Colonic mucosa (tissue), 4 donors: ENCODE results near the gene PRIMA1. TPM values are rescaled to one million over a fixed set of nuclear protein-coding genes. Genes with fewer than 3 reads are reported as not detected.
A peak's percentile ranks its signal among the peaks of the same experiment; 100 is the strongest.

ENCODE experiments used
- DNase-seq: peaks from one replicate; pipeline ENCODE4 v3.0.0-alpha.2; 2020
- H3K27ac ChIP-seq: fragments of 200-600 bp; one replicate; pipeline ENCODE4 v1.8.0; 2021
- H3K27me3 ChIP-seq: fragments of 200-600 bp; one replicate; pipeline ENCODE4 v1.8.0; 2021
- H3K36me3 ChIP-seq: fragments of 200-600 bp; one replicate; pipeline ENCODE4 v1.8.0; 2021
- H3K4me1 ChIP-seq: fragments of 200-600 bp; one replicate; pipeline ENCODE4 v1.8.0; 2021; ENCODE audit warnings: mild to moderate bottlenecking
- H3K4me3 ChIP-seq: fragments of 200-600 bp; one replicate; pipeline ENCODE4 v1.8.0; 2021
- H3K9ac ChIP-seq, 2 donors: one replicate each; pipeline ENCODE4 v1.7.0; 2013; ENCODE audit warnings: control low read depth in 2 of 2, low read depth in 2 of 2, low read length in 2 of 2
- H3K9me3 ChIP-seq: fragments of 200-600 bp; one replicate; pipeline ENCODE4 v1.8.0; 2021
- intact Hi-C: fragments of 100-400 bp; cut with DNase I; formaldehyde crosslinking; loops from one replicate; pipeline ENCODE4 v1.14.1; 2022
- total RNA-seq, 2 donors: library from RNA; stranded (reverse); fragmentation: NEBNext Ultra II Directional in 1 of 2; extraction: Animal tissue kit (Norgen Biotek cat#: 25700) in 1 of 2; gene quantifications; one replicate each; pipeline ENCODE4 v1.2.1, GENCODE V29; 2021
- TF ChIP-seq, protein P1 (sequence below): fragments of 200-600 bp; IDR thresholded peaks from one replicate; pipeline ENCODE4 v1.8.0; 2022; ENCODE audit warnings: antibody characterized with exemption, mild to moderate bottlenecking
- donor health status: healthy.
- donor health status: DM: no; HTN: no; CAD: no.
- donor health status: DM: no; HTN: no; CAD: no.

The PRIMA1 gene
- total RNA-seq, 2 donors from 2014 or later: 1.2 to 4.4 TPM

- no peak overlapping the region for H3K27ac ChIP-seq
- no peak overlapping the region for H3K9ac ChIP-seq
- H3K4me1 ChIP-seq: no peaks in the 10 kb centered on the region
- no peaks in the 10 kb centered on the region for H3K27me3 ChIP-seq
- no peaks in the 10 kb centered on the region for H3K9me3 ChIP-seq
- intact Hi-C loops: no loop called here
- TF ChIP-seq, protein P1, sequence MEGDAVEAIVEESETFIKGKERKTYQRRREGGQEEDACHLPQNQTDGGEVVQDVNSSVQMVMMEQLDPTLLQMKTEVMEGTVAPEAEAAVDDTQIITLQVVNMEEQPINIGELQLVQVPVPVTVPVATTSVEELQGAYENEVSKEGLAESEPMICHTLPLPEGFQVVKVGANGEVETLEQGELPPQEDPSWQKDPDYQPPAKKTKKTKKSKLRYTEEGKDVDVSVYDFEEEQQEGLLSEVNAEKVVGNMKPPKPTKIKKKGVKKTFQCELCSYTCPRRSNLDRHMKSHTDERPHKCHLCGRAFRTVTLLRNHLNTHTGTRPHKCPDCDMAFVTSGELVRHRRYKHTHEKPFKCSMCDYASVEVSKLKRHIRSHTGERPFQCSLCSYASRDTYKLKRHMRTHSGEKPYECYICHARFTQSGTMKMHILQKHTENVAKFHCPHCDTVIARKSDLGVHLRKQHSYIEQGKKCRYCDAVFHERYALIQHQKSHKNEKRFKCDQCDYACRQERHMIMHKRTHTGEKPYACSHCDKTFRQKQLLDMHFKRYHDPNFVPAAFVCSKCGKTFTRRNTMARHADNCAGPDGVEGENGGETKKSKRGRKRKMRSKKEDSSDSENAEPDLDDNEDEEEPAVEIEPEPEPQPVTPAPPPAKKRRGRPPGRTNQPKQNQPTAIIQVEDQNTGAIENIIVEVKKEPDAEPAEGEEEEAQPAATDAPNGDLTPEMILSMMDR: no peak
- DNase-seq: no peak
- H3K4me3 ChIP-seq: no peak overlapping the region
- H3K36me3 ChIP-seq: no peaks in the 10 kb centered on the region
Observed at GRCh38 chr14:93794756-93795155, 6.5 kb upstream of the PRIMA1 start.

GRCh38 chr14:93793555-93794324 lies 5.5 kb upstream of the PRIMA1 start:
- Histone ChIP-seq H3K36me3 (no peaks in the 10 kb centered on the region), H3K9me3 (no peaks in the 10 kb centered on the region), H3K9ac (no peak overlapping the region), H3K4me3 (no peak overlapping the region), H3K27me3 (peaks cover 6% of the 10 kb centered on the region), H3K27ac (no peak overlapping the region), H3K4me1 (no peaks in the 10 kb centered on the region)
- intact Hi-C loops: no loop called here
- DNase-seq: no peak
- TF ChIP-seq, protein P1: no peak

- TF ChIP-seq, protein P1: no peak
- intact Hi-C loops: no loop called here
Observed at GRCh38 chr14:93792391-93792790, 4.1 kb upstream of the PRIMA1 start.

GRCh38 chr14:93790966-93791365 lies 2.7 kb upstream of the PRIMA1 start:
- TF ChIP-seq, protein P1: no peak
- no peak overlapping the region for H3K27ac ChIP-seq
- H3K27me3 ChIP-seq: peaks cover 16% of the 10 kb centered on the region
- H3K36me3 ChIP-seq: no peaks in the 10 kb centered on the region
- intact Hi-C loops: no loop called here
- no peak for DNase-seq
- no peak overlapping the region for H3K4me3 ChIP-seq
- H3K9ac ChIP-seq: no peak overlapping the region
- no peaks in the 10 kb centered on the region for H3K9me3 ChIP-seq
- no peaks in the 10 kb centered on the region for H3K4me1 ChIP-seq

More at GRCh38 chr14:93792391-93792790, 4.1 kb upstream of the PRIMA1 start:
- Histone ChIP-seq H3K4me1 (no peaks in the 10 kb centered on the region), H3K9me3 (no peaks in the 10 kb centered on the region), H3K27ac (no peak overlapping the region), H3K36me3 (no peaks in the 10 kb centered on the region), H3K4me3 (no peak overlapping the region), H3K27me3 (peaks cover 16% of the 10 kb centered on the region), H3K9ac (no peak overlapping the region)
- DNase-seq: no peak

GRCh38 chr14:93789228-93790130 lies 1.2 kb upstream of the PRIMA1 start:
- intact Hi-C loops: no loop called here
- Histone ChIP-seq H3K9me3 (no peaks in the 10 kb centered on the region), H3K27me3 (peaks cover 16% of the 10 kb centered on the region), H3K27ac (no peak overlapping the region), H3K9ac (no peak overlapping the region), H3K4me1 (no peaks in the 10 kb centered on the region), H3K4me3 (peak overlapping the region; percentile 40), H3K36me3 (no peaks in the 10 kb centered on the region)
- no peak for DNase-seq
- TF ChIP-seq, protein P1: no peak
